Right lobe of liver (tissue), 4 donors: ENCODE data around the gene PTEN.
"Not testable (repeated sequence)": the region's sequence is repeated elsewhere in the genome, so short reads cannot be mapped to it uniquely, and the experiment has no call there.

Experiments
- POLR2A ChIP-seq: fragments of 450-650 bp; IDR thresholded peaks from one replicate; pipeline ENCODE4 v1.6.1; 2017; ENCODE audit warnings: antibody characterized with exemption, mild to moderate bottlenecking
- TF ChIP-seq, protein P1 (sequence below), 4 donors: fragments of 200-600 bp in 3 of 4; fragments of 450-650 bp in 1 of 4; IDR thresholded peaks; one replicate each; pipeline versions ENCODE4 v1.5.1 to v1.8.0; 2016 to 2022; ENCODE audit warnings: antibody characterized with exemption in 4 of 4, mild to moderate bottlenecking in 2 of 4
- donor health status: DM: no; HTN: no; CAD: no.
- donor health status: DM: no; HTN: no; CAD: no.
- donor health status: DM: no; HTN: yes; CAD: no.

DNA sequence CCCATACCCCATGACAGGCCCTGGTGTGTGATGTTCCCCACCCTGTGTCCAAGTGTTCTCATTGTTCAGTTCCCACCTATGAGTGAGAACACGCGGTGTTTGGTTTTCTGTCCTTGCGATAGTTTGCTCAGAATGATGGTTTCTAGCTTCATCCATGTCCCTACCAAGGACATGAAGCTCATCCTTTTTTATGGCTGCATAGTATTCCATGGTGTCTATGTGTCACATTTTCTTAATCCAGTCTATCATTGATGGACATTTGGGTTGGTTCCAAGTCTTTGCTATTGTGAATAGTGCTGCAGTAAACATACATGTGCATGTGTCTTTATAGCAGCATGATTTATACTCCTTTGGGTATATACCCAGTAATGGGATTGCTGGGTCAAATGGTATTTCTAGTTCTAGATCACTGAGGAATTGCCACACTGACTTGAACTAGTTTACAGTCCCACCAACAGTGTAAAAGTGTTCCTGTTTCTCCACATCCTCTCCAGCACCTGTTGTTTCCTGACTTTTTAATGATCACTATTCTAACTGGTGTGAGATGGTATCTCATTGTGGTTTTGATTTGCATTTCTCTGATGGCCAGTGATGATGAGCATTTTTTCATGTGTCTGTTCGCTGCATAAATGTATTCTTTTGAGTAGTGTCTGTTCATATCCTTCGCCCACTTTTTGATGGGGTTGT is 18.1 kb downstream of the PTEN start:
- TF ChIP-seq, protein P1, sequence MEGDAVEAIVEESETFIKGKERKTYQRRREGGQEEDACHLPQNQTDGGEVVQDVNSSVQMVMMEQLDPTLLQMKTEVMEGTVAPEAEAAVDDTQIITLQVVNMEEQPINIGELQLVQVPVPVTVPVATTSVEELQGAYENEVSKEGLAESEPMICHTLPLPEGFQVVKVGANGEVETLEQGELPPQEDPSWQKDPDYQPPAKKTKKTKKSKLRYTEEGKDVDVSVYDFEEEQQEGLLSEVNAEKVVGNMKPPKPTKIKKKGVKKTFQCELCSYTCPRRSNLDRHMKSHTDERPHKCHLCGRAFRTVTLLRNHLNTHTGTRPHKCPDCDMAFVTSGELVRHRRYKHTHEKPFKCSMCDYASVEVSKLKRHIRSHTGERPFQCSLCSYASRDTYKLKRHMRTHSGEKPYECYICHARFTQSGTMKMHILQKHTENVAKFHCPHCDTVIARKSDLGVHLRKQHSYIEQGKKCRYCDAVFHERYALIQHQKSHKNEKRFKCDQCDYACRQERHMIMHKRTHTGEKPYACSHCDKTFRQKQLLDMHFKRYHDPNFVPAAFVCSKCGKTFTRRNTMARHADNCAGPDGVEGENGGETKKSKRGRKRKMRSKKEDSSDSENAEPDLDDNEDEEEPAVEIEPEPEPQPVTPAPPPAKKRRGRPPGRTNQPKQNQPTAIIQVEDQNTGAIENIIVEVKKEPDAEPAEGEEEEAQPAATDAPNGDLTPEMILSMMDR (IDR thresholded peaks at IDR 0.05), result not testable (repeated sequence)
- TF ChIP-seq POLR2A, result not testable (repeated sequence)
